ENCODE results near the gene TRIM26.

DNA sequence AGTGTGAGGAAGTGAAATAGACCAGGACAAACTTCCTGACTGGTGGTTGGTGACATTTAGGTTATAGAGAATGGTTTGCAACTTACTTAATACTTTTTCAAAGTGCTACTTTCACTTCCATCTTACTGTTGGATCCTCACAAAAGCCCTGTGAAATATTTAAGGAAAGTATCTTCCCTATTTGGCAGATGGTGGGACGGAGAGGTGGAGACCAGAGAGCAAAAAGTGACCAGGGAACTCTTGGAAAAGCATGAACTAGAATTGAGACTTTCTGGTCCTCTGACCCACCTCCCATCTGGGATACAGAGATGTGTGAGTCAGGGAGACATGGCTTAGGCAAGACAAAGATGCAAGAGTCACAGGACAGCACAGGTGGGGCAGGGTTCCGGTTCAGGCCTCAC, 55.2 kb downstream of the TRIM26 start:
- TF ChIP-seq, protein P1, sequence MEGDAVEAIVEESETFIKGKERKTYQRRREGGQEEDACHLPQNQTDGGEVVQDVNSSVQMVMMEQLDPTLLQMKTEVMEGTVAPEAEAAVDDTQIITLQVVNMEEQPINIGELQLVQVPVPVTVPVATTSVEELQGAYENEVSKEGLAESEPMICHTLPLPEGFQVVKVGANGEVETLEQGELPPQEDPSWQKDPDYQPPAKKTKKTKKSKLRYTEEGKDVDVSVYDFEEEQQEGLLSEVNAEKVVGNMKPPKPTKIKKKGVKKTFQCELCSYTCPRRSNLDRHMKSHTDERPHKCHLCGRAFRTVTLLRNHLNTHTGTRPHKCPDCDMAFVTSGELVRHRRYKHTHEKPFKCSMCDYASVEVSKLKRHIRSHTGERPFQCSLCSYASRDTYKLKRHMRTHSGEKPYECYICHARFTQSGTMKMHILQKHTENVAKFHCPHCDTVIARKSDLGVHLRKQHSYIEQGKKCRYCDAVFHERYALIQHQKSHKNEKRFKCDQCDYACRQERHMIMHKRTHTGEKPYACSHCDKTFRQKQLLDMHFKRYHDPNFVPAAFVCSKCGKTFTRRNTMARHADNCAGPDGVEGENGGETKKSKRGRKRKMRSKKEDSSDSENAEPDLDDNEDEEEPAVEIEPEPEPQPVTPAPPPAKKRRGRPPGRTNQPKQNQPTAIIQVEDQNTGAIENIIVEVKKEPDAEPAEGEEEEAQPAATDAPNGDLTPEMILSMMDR (IDR thresholded peaks at IDR 0.05), result no peak
- no peak for TF ChIP-seq POLR2AphosphoS5 (IDR thresholded peaks at IDR 0.05; ENCODE audit: low read depth, low read length)
- TF ChIP-seq SIN3A (IDR thresholded peaks at IDR 0.05; ENCODE audit: borderline replicate concordance, insufficient read depth, low read depth, low read length), result no peak
- no peak for TF ChIP-seq REST (IDR thresholded peaks at IDR 0.05; ENCODE audit: insufficient read depth in 1 of 2, low read depth in 2 of 2, low read length in 1 of 2)
- no peak for TF ChIP-seq TCF7L2 (IDR thresholded peaks at IDR 0.05; ENCODE audit: low read depth, low read length)

Measured in Panc1 (cell line).